Esophagus muscularis mucosa (tissue), 4 donors: ENCODE measurements around the gene SLC38A8. TPM values are rescaled to one million over a fixed set of nuclear protein-coding genes. Genes with fewer than 3 reads are reported as not detected.

Experiments used
- DNase-seq: peaks from one replicate; pipeline ENCODE4 v3.0.0-alpha.2; 2017; ENCODE audit errors: extremely low spot score
- H3K27ac ChIP-seq, 4 donors: fragments of 200-600 bp; sonication (generic); replicated peaks in 1 of 4; 1 replicate in 3 of 4; 2 replicates in 1 of 4; pipeline ENCODE4 v1.5.1; 2016 to 2019; ENCODE audit warnings: mild to moderate bottlenecking in 1 of 4
- H3K27me3 ChIP-seq, 4 donors: fragments of 200-600 bp; sonication (generic); one replicate each; pipeline versions ENCODE4 v1.5.1 to v1.6.0; 2016 to 2019
- H3K36me3 ChIP-seq, 4 donors: fragments of 200-600 bp; sonication (generic); one replicate each; pipeline ENCODE4 v1.5.1; 2016 to 2019
- H3K4me1 ChIP-seq, 4 donors: fragments of 200-600 bp; sonication (generic); one replicate each; pipeline ENCODE4 v1.5.1; 2016 to 2019
- H3K4me3 ChIP-seq, 4 donors: fragments of 200-600 bp; sonication (generic); 1 replicate in 2 of 4; 2 replicates in 2 of 4; pipeline ENCODE4 v1.5.1; 2016 to 2019; ENCODE audit warnings: mild to moderate bottlenecking in 4 of 4, moderate library complexity in 1 of 4
- H3K9me3 ChIP-seq, 4 donors: fragments of 200-600 bp; sonication (generic); 1 replicate in 3 of 4; 2 replicates in 1 of 4; pipeline ENCODE4 v1.5.1; 2016 to 2019
- CTCF ChIP-seq, 3 experiments: fragments of 200-600 bp in 2 of 3; fragments of 450-650 bp in 1 of 3; sonication (generic) in 2 of 3; IDR thresholded peaks; one replicate each; pipeline ENCODE4 v1.5.1; 2017 to 2019; ENCODE audit warnings: antibody characterized with exemption in 3 of 3, mild to moderate bottlenecking in 2 of 3, moderate library complexity in 1 of 3
- EP300 ChIP-seq: sonication (generic); formaldehyde crosslinking; IDR thresholded peaks from one replicate; pipeline ENCODE4 v1.6.1; 2017; ENCODE audit warnings: antibody characterized with exemption
- POLR2A ChIP-seq: fragments of 450-650 bp; IDR thresholded peaks from one replicate; pipeline ENCODE4 v1.6.1; 2017; ENCODE audit warnings: antibody characterized with exemption, moderate library complexity, mild to moderate bottlenecking, low read depth
- POLR2AphosphoS5 ChIP-seq, 2 donors: sonication (generic); formaldehyde crosslinking; IDR thresholded peaks; one replicate each; pipeline ENCODE4 v1.6.1; 2017; ENCODE audit warnings: antibody characterized with exemption in 2 of 2
- WGBS: methylation state at CpG from one replicate; pipeline ENCODE4 v1.1.5; 2018; 5-methylcytosine and 5-hydroxymethylcytosine counted together
- intact Hi-C: fragments of 100-400 bp; cut with DNase I; formaldehyde crosslinking; loops from one replicate; pipeline ENCODE4 v1.15.1; 2023
- total RNA-seq, 4 donors: library from RNA; depleted of rRNA; stranded (reverse); fragments of >200 nt; gene quantifications; one replicate each; pipeline versions ENCODE4 v1.1.0 to v1.2.1, GENCODE V29; 2016

Gene SLC38A8
- total RNA-seq, 4 donors from 2014 or later, result not detected

DNA sequence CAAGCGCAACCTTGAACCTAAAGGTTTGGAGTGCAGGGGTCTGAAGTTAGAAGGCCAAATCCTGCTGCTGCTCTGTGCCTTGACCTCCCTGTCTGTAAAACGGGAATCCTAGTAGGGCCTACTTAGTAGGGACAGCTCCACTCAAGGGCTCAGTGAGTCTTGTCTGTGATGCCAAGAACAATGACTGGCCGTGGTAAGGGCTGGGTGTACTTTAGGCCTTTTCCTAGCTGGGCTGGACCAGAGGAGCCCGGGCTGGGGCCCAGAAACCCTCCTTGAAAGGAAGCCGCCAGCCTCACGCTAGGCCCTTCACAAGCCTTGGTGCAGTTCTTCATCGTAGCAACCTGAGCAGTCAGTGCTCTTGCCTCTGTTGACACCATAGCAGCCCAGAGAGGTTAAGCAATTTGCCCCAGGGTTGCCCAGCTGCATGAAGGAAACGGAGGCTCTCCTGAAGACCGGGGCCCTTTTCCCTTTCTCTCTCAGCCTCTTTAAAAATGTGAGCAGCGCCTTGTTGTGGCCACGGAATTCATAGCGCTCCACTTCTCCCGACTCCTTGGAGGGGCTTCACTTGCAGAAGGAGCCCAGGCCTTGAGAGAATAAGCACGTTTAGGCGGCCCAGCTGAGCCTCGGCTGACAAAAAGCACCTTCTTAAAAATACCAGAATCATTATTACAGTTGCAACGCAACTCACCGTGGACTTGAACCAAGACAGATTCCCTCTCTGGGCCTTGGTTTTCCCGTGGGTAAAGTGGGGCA, 70.2 kb downstream of the SLC38A8 start:
- no peak for DNase-seq
- Histone ChIP-seq H3K27me3 (peaks cover 0 to 24% (median 0%) of the 10 kb centered on the region in 4 donors), H3K27ac (no peak overlapping the region), H3K36me3 (no peaks in the 10 kb centered on the region), H3K4me3 (no peak overlapping the region), H3K9me3 (no peaks in the 10 kb centered on the region), H3K4me1 (peaks cover 0 to 14% (median 10%) of the 10 kb centered on the region in 4 donors)
- WGBS, result 81% methylated on average over 12 of the region's 19 CpGs
- intact Hi-C loops, result no loop called here
- no peak for TF ChIP-seq CTCF (IDR thresholded peaks at IDR 0.05)
- TF ChIP-seq EP300, result no peak
- TF ChIP-seq POLR2AphosphoS5 (IDR thresholded peaks at IDR 0.05), result no peak
- no peak for TF ChIP-seq POLR2A

- TF ChIP-seq EP300 (no peak), CTCF (IDR thresholded peaks at IDR 0.05) (no peak), POLR2A (no peak), POLR2AphosphoS5 (IDR thresholded peaks at IDR 0.05) (no peak)
- Histone ChIP-seq H3K27ac (no peak overlapping the region), H3K27me3 (peaks cover 0 to 24% (median 0%) of the 10 kb centered on the region in 4 donors), H3K4me1 (peaks cover 0 to 14% (median 10%) of the 10 kb centered on the region in 4 donors), H3K9me3 (no peaks in the 10 kb centered on the region), H3K36me3 (peaks cover 0 to under 1% (median 0%) of the 10 kb centered on the region in 4 donors), H3K4me3 (no peak overlapping the region)
- intact Hi-C loops, result no loop called here
- no peak for DNase-seq
- WGBS, result 70% methylated on average over 23 of the region's 27 CpGs
Measured at GRCh38 chr16:83971165-83972130, 71.1 kb downstream of the SLC38A8 start.

DNA sequence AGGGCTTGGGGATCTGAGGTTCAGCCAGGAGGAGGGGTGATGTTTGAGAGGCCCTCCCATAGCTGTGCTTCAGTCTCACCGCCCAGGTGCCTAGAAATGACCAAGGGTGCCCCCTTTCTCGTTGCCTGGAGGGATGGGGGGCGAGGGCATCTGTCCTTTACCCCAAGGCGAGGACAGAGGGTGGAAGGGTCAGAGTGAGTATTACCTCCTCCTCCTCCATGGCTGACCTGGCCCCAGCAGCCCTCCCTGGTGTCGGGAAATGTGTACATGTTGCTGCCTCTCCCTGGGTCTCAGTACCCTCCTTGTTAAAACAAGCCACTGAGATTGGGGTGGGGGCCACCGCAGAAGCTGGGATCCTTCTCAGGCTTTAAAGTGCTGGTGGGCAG, 72.2 kb downstream of the SLC38A8 start:
- peaks cover 0 to 11% (median 9%) of the 10 kb centered on the region in 4 donors for H3K36me3 ChIP-seq
- H3K9me3 ChIP-seq, result no peaks in the 10 kb centered on the region
- 95% methylated on average over 4 of the region's 6 CpGs for WGBS
- intact Hi-C loops, result no loop called here
- H3K27ac ChIP-seq, result no peak overlapping the region
- no peak overlapping the region for H3K4me3 ChIP-seq
- DNase-seq, result no peak
- peaks cover 0 to 14% (median 10%) of the 10 kb centered on the region in 4 donors for H3K4me1 ChIP-seq
- H3K27me3 ChIP-seq, result peaks cover 0 to 24% (median 0%) of the 10 kb centered on the region in 4 donors
- TF ChIP-seq POLR2AphosphoS5 (IDR thresholded peaks at IDR 0.05) (no peak), POLR2A (no peak), CTCF (IDR thresholded peaks at IDR 0.05) (no peak), EP300 (no peak)

DNA sequence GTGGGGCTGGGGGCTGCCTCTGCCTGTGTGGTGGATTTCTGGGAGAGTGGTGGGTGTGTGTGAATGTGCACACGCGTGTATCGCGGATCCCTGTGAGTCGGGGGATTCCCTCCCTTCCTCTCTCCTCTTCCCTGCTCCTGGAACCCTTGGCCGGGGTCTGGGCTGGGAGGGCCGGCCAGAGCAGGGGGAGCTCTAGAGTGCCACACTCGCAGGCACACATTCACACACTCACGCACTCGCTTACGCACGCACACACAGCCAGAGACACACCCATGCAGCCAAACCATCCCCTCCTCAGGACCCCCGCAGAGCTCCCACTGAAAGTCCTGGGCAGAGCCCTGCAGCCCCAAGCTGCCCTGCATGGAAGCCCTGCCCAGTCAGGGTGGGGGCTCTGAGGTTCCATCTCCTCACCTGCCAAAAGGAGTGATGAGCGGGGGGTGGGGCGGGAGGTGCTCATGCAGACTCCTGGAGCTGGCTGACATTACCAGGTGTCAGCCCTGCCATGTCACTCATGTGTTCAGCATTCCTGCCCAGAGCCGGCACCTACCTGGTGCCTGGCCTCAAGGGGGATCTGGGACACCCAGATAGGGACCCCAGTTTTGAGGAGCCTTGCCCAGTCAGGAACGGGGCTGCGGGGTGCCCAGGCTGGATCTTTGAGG, 72.7 kb downstream of the SLC38A8 start:
- no peak for DNase-seq
- H3K27me3 ChIP-seq, result peaks cover 0 to 24% (median 0%) of the 10 kb centered on the region in 4 donors
- H3K36me3 ChIP-seq, result peaks cover 0 to 16% (median 15%) of the 10 kb centered on the region in 4 donors
- no peak overlapping the region for H3K4me3 ChIP-seq
- TF ChIP-seq EP300 (no peak), POLR2AphosphoS5 (IDR thresholded peaks at IDR 0.05) (no peak), POLR2A (no peak), CTCF (IDR thresholded peaks at IDR 0.05) (no peak)
- H3K4me1 ChIP-seq, result peaks cover 0 to 14% (median 10%) of the 10 kb centered on the region in 4 donors
- 88% methylated on average over 5 of the region's 18 CpGs for WGBS
- intact Hi-C loops, result loop anchor here (2.0 to 5.0 kb wide), 2 partner anchors 93 to 517 kb away; no protein-coding TSS in a partner anchor
- no peak overlapping the region for H3K27ac ChIP-seq
- H3K9me3 ChIP-seq, result no peaks in the 10 kb centered on the region
